ENCODE results near the gene ADGB.
A peak's percentile ranks its signal among the peaks of the same experiment; 100 is the strongest.

Gene ADGB

GRCh38 chr6:146855889-146856288 lies 257.1 kb downstream of the ADGB start:
- TF ChIP-seq CTCF (IDR thresholded peaks at IDR 0.05; ENCODE audit: borderline replicate concordance, insufficient read depth, low read depth, low read length) = no peak
- no peak overlapping the region for H3K4me3 ChIP-seq (ENCODE audit: low read depth, low read length)

GRCh38 chr6:146856296-146856695 lies 257.5 kb downstream of the ADGB start:
- no peak for TF ChIP-seq CTCF (IDR thresholded peaks at IDR 0.05; ENCODE audit: borderline replicate concordance, insufficient read depth, low read depth, low read length)

GRCh38 chr6:146857180-146857979 lies 258.6 kb downstream of the ADGB start:
- no peak overlapping the region for H3K4me3 ChIP-seq (ENCODE audit: low read depth, low read length)
- peak; percentile 95 for TF ChIP-seq CTCF (IDR thresholded peaks at IDR 0.05; ENCODE audit: borderline replicate concordance, insufficient read depth, low read depth, low read length)

More at GRCh38 chr6:146856296-146856695, 257.5 kb downstream of the ADGB start:
- H3K4me3 ChIP-seq (ENCODE audit: low read depth, low read length) = no peak overlapping the region

GRCh38 chr6:146857980-146858347 lies 259.2 kb downstream of the ADGB start:
- H3K4me3 ChIP-seq (ENCODE audit: low read depth, low read length) = no peak overlapping the region
- TF ChIP-seq CTCF (IDR thresholded peaks at IDR 0.05; ENCODE audit: borderline replicate concordance, insufficient read depth, low read depth, low read length) = no peak

GRCh38 chr6:146859206-146859605 lies 260.4 kb downstream of the ADGB start:
- TF ChIP-seq CTCF (IDR thresholded peaks at IDR 0.05; ENCODE audit: borderline replicate concordance, insufficient read depth, low read depth, low read length) = no peak

GRCh38 chr6:146859795-146860495 lies 261.2 kb downstream of the ADGB start:
- no peak for TF ChIP-seq CTCF (IDR thresholded peaks at IDR 0.05; ENCODE audit: borderline replicate concordance, insufficient read depth, low read depth, low read length)
- H3K4me3 ChIP-seq (ENCODE audit: low read depth, low read length) = no peak overlapping the region

More at GRCh38 chr6:146859206-146859605, 260.4 kb downstream of the ADGB start:
- no peak overlapping the region for H3K4me3 ChIP-seq (ENCODE audit: low read depth, low read length)
